Colonic mucosa (tissue), 4 donors: ENCODE results near the gene CUL9. TPM values are rescaled to one million over a fixed set of nuclear protein-coding genes. Genes with fewer than 3 reads are reported as not detected.
A peak's percentile ranks its signal among the peaks of the same experiment; 100 is the strongest.

ENCODE experiments used
- DNase-seq: peaks from one replicate; pipeline ENCODE4 v3.0.0-alpha.2; 2020
- H3K27ac ChIP-seq: fragments of 200-600 bp; one replicate; pipeline ENCODE4 v1.8.0; 2021
- H3K27me3 ChIP-seq: fragments of 200-600 bp; one replicate; pipeline ENCODE4 v1.8.0; 2021
- H3K36me3 ChIP-seq: fragments of 200-600 bp; one replicate; pipeline ENCODE4 v1.8.0; 2021
- H3K4me1 ChIP-seq: fragments of 200-600 bp; one replicate; pipeline ENCODE4 v1.8.0; 2021; ENCODE audit warnings: mild to moderate bottlenecking
- H3K4me3 ChIP-seq: fragments of 200-600 bp; one replicate; pipeline ENCODE4 v1.8.0; 2021
- H3K9ac ChIP-seq, 2 donors: one replicate each; pipeline ENCODE4 v1.7.0; 2013; ENCODE audit warnings: control low read depth in 2 of 2, low read depth in 2 of 2, low read length in 2 of 2
- H3K9me3 ChIP-seq: fragments of 200-600 bp; one replicate; pipeline ENCODE4 v1.8.0; 2021
- intact Hi-C: fragments of 100-400 bp; cut with DNase I; formaldehyde crosslinking; loops from one replicate; pipeline ENCODE4 v1.14.1; 2022
- total RNA-seq, 2 donors: library from RNA; stranded (reverse); fragmentation: NEBNext Ultra II Directional in 1 of 2; extraction: Animal tissue kit (Norgen Biotek cat#: 25700) in 1 of 2; gene quantifications; one replicate each; pipeline ENCODE4 v1.2.1, GENCODE V29; 2021
- TF ChIP-seq, protein P1 (sequence below): fragments of 200-600 bp; IDR thresholded peaks from one replicate; pipeline ENCODE4 v1.8.0; 2022; ENCODE audit warnings: antibody characterized with exemption, mild to moderate bottlenecking
- donor health status: healthy.
- donor health status: DM: no; HTN: no; CAD: no.
- donor health status: DM: no; HTN: no; CAD: no.

CUL9 gene
- total RNA-seq, 2 donors from 2014 or later, result 23.4 to 36.9 TPM

DNA sequence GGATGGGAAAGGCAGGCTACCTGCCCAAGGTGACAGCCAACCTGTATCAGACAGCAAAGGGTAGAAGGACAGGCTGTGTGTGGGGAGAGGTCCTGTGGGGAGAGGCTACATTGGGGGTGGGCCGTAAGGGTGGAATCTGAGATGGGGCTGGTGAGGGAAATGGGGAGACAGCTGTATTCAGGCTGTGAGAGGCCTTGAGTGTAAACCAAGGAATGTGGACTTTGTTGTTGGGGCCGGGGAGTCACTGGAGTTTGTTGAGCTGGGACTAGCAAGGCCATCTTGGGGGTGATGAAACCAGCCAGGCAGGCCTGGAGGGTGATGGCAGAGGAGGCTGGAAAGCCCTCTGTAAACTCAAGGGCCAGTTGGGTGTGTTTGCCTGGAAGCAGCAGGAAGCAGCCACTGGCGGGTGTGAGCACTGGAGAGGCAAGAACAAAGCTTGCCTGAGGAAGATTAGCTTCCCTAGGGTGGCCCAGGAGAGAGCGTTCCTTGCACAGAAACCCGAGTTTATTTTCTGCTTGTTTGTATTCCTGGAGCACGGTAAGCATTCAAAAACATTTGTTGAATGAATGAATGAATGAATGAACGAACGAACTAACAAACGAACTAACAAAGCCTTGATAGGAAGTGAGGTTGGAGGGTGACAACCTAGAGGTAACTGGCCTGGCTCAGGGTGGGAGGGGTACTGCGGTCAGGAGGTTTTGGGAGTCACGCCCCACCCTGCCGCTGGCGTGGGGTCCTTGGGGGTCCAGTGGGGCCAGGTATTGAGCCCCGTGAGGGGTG lies 80.2 kb downstream of the CUL9 start:
- H3K4me1 ChIP-seq, result no peaks in the 10 kb centered on the region
- no peaks in the 10 kb centered on the region for H3K36me3 ChIP-seq
- H3K27ac ChIP-seq, result no peak overlapping the region
- intact Hi-C loops, result loop anchor here (2.0 to 10.0 kb wide), 3 partner anchors 73 to 243 kb away; no protein-coding TSS in a partner anchor
- no peak for DNase-seq
- TF ChIP-seq, protein P1, sequence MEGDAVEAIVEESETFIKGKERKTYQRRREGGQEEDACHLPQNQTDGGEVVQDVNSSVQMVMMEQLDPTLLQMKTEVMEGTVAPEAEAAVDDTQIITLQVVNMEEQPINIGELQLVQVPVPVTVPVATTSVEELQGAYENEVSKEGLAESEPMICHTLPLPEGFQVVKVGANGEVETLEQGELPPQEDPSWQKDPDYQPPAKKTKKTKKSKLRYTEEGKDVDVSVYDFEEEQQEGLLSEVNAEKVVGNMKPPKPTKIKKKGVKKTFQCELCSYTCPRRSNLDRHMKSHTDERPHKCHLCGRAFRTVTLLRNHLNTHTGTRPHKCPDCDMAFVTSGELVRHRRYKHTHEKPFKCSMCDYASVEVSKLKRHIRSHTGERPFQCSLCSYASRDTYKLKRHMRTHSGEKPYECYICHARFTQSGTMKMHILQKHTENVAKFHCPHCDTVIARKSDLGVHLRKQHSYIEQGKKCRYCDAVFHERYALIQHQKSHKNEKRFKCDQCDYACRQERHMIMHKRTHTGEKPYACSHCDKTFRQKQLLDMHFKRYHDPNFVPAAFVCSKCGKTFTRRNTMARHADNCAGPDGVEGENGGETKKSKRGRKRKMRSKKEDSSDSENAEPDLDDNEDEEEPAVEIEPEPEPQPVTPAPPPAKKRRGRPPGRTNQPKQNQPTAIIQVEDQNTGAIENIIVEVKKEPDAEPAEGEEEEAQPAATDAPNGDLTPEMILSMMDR, result no peak
- no peak overlapping the region for H3K4me3 ChIP-seq
- H3K27me3 ChIP-seq, result no peaks in the 10 kb centered on the region
- H3K9me3 ChIP-seq, result no peaks in the 10 kb centered on the region
- H3K9ac ChIP-seq, result no peak overlapping the region

DNA sequence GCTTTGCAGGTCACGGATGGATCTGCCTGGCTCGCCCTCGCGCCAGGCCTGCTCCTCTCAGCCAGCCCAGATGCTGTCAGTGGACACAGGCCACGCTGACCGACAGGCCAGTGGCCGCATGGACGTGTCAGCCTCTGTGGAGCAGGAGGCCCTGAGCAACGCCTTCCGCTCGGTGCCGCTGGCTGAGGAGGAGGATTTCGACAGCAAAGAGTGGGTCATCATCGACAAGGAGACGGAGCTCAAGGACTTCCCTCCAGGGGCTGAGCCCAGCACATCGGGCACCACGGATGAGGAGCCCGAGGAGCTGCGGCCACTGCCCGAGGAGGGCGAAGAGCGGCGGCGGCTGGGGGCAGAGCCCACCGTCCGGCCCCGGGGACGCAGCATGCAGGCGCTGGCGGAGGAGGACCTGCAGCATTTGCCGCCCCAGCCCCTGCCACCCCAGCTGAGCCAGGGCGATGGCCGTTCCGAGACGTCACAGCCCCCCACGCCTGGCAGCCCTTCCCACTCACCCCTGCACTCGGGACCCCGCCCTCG lies 80.9 kb downstream of the CUL9 start:
- Histone ChIP-seq H3K4me3 (no peak overlapping the region), H3K9ac (no peak overlapping the region), H3K27me3 (no peaks in the 10 kb centered on the region), H3K9me3 (no peaks in the 10 kb centered on the region), H3K4me1 (peaks cover 4% of the 10 kb centered on the region), H3K36me3 (no peaks in the 10 kb centered on the region), H3K27ac (no peak overlapping the region)
- TF ChIP-seq, protein P1, result no peak
- DNase-seq, result no peak
- intact Hi-C loops, result loop anchor here (2.0 to 10.0 kb wide), 3 partner anchors 72 to 242 kb away; no protein-coding TSS in a partner anchor

DNA sequence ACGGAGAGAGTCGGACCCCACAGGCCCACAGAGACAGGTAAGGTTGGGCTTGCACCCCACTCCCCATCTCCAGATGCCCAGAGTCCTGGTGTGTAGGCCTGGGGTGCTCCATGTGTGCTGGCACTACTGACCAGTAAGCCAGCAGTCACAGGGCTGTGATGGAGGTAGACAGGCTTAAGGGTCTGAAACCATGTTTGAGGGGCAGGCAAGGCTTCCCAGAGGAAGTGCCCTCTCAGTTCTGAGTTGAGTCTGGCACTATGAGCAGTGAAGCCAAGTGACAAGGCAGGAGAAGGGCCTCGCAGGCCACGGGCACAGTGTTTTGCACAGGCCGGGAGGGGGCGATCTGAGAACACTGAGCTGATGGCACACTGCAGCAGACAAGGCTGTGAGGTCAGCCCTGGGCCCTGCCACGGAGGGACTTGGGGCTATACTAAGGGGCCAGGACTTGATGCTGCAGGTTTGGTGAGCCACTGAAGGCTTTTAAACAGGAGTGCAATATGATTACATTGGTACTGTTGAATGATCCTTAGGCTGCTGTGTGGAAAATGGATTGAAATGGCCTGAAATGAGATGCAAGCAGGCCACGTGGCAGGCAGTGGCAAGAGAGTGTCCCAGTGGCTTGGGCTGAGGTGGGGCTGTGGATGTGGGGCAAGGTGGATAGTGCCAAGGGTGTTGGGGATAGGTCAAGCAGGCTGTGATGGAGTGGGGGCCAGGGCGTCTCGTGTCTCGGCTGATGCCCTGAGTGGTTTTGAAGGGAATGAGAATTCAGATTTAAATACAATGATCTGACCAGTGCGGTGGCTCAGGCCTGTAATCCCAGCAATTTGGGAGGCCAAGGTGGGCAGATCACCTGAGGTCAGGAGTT lies 81.5 kb downstream of the CUL9 start:
- intact Hi-C loops, result loop anchor here (2.0 to 10.0 kb wide), 3 partner anchors 71 to 241 kb away; no protein-coding TSS in a partner anchor

DNA sequence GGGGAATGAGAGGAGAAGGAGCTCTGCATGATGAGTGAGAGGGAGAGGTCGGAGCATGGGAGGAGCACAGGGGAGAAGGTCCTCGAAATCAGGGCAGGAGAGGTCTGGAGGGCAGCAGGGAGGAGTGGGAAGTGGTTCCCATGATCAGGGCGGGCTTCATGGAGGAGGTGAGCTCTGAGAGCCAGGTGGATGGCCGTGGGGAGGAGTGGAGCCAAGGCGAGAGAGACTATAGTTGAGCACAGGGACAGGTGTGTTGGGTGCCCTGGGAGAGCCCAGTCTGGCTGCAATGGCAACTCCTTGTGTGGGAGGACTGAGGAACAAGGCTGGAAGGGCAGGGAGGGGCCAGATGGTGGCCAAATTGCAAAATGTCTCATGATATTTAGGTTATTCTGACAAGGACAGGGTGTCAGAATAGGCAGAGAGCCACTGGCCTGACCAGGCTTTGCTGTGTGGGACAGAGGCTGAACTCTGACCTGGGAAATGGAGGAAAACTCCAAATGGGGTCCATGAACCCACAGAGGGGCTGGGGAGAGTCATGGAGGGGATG lies 82.7 kb downstream of the CUL9 start:
- H3K4me1 ChIP-seq, result peaks cover 18% of the 10 kb centered on the region
- no peak overlapping the region for H3K4me3 ChIP-seq
- no peak for DNase-seq
- TF ChIP-seq, protein P1, result no peak
- no peaks in the 10 kb centered on the region for H3K27me3 ChIP-seq
- intact Hi-C loops, result loop anchor here (5.0 to 10.0 kb wide), 2 partner anchors 93 to 240 kb away; no protein-coding TSS in a partner anchor
- H3K9me3 ChIP-seq, result no peaks in the 10 kb centered on the region
- no peak overlapping the region for H3K27ac ChIP-seq
- H3K36me3 ChIP-seq, result no peaks in the 10 kb centered on the region
- H3K9ac ChIP-seq, result no peak overlapping the region

More for the DNA sequence above, 81.5 kb downstream of the CUL9 start:
- Histone ChIP-seq H3K4me1 (peaks cover 11% of the 10 kb centered on the region), H3K27ac (no peak overlapping the region), H3K4me3 (no peak overlapping the region), H3K9me3 (no peaks in the 10 kb centered on the region), H3K36me3 (no peaks in the 10 kb centered on the region), H3K9ac (no peak overlapping the region), H3K27me3 (no peaks in the 10 kb centered on the region)
- DNase-seq, result peak; percentile 90
- TF ChIP-seq, protein P1, result peak; percentile 76

DNA sequence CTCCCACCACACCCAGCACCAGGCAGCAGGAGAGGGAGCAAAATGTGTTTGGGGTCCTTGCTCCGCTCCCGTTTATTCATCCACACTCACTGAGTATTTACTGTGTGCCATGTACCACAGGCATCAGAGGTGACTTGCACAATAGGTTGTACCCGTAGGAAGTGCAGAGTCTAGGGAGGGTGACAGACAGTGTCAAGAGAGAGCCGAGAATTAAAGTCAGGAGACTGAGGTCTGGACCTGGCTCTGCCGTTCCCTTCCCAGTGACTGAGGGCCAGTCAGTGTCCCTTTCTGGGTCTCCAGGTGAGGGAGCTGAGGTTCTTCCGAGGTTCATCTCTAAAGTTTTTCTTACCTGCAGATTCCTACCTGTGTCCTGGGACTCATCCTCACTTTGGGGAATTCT lies 83.6 kb downstream of the CUL9 start:
- DNase-seq, result no peak
- H3K4me1 ChIP-seq, result peaks cover 18% of the 10 kb centered on the region
- H3K4me3 ChIP-seq, result no peak overlapping the region
- TF ChIP-seq, protein P1, result no peak
- H3K9ac ChIP-seq, result no peak overlapping the region
- no peaks in the 10 kb centered on the region for H3K27me3 ChIP-seq
- no peak overlapping the region for H3K27ac ChIP-seq
- intact Hi-C loops, result loop anchor here (10.0 kb wide), 1 partner anchor 239 kb away; no protein-coding TSS in a partner anchor
- no peaks in the 10 kb centered on the region for H3K36me3 ChIP-seq
- no peaks in the 10 kb centered on the region for H3K9me3 ChIP-seq
